DMS153 treated with DMSO at 0.1 percent for 48 hours (cell line): ENCODE measurements around the gene HOXA10.

Source experiments
- DNase-seq: peaks from one replicate; lab custom pipeline; 2025; ENCODE audit not compliant: unreplicated experiment; lab: John Stamatoyannopoulos, UW

Gene HOXA10

GRCh38 chr7:27157702-27158431 lies 16.3 kb downstream of the HOXA10 start:
- no peak for DNase-seq

DNA sequence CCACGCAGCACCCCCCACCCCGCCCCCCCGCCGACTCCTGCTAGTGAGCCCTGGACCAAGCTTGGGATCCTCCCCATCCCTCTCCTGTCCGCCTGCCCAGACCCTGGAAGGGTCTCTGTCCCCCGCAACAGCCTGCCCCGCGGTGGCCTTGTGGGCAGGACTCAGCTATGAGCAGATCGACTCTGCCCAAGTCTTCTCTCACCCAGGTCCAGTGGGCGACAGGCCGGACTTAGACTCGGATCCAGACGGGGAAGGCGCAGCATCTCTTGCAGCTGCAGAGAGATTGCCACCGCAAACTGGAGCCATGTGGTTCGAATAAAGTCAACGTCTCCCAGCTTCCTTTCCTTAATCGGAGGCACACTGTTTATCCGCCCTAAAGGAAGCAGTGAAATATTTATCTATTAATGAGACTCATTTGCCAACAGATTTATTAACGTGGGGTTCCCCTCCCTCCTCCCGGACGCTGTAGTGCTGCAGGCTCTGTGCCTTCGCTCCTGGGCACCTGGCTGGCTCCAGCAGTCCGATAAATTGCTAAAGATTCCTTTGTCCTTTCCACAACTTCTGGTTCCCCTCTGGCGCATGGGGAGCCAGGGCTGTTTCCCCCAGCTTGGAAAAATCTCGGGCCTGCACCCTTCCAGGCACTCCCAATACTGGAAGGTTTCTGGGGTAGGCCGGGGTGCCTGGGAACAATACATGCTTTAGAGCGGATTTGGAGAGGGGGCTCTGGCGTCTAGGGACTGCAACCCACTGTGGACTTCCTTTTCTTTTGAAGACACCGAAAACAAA lies 17.0 kb downstream of the HOXA10 start:
- no peak for DNase-seq

- no peak for DNase-seq
Measured at GRCh38 chr7:27156508-27156898, 17.6 kb downstream of the HOXA10 start, which contains the start of gene HOXA7. Gene HOXA7 (minus strand): TSS chr7:27156675. CDS start chr7:27156545, 130 bp downstream.

DNA sequence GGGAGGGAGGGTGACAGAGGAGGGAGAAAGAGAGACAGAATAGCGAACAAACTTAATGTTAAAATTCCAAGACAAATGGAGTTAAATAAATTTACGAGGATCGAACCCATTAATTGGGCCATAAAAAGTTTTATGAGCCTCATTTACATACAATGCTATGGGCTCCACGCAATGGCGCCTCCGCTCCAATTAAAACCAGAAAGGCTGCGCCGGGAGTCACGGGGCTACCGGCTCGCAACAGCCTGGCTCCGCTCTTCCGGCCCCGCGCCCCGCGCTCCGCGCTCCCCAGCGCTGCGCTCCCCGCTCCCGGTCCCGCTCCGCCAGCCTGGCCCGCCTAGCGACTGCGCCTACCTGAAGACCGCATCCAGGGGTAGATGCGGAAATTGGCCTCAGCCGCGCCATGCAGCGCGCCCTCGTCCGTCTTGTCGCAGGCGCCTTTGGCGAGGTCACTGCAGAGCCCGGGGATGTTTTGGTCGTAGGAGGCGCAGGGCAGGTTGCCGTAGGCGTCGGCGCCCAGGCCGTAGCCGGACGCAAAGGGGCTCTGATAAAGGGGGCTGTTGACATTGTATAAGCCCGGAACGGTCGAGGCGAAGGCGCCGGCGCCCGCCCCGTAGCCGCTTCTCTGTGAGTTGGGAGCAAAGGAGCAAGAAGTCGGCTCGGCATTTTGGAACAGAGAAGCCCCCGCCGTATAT lies 18.2 kb downstream of the HOXA10 start:
- DNase-seq, result no peak

- DNase-seq, result peak; percentile 30
Measured at GRCh38 chr7:27154901-27155815, 19.0 kb downstream of the HOXA10 start.

DNA sequence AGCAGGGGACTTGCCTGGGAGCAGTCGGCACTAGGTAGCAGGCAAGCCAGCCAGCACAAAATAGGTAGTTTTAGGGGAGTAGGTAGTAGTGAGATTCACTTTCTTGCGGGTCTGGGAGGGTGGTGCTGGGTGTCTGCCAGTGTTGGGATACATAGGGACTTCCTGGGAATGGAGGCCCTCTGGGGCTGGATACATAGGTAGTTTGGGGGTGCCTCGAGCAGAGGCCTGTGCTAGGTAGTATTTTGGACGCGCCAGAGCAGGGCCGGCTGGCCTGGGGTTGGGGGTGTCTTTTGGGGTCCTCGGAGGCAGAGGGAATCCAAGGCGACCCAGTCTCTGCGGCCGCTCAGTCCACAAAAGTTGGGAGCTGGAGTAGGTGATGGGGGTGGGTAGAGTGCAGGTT lies 19.8 kb downstream of the HOXA10 start:
- no peak for DNase-seq

- DNase-seq, result no peak
Measured at GRCh38 chr7:27153526-27153925, 20.6 kb downstream of the HOXA10 start.

GRCh38 chr7:27152816-27153442 lies 21.2 kb downstream of the HOXA10 start:
- DNase-seq, result no peak

GRCh38 chr7:27151931-27152815 lies 21.9 kb downstream of the HOXA10 start, which contains the start of gene HOXA3:
Gene HOXA3 (minus strand): TSS chr7:27152583. CDS start chr7:27110640, 41,943 bp downstream.
- no peak for DNase-seq

DNA sequence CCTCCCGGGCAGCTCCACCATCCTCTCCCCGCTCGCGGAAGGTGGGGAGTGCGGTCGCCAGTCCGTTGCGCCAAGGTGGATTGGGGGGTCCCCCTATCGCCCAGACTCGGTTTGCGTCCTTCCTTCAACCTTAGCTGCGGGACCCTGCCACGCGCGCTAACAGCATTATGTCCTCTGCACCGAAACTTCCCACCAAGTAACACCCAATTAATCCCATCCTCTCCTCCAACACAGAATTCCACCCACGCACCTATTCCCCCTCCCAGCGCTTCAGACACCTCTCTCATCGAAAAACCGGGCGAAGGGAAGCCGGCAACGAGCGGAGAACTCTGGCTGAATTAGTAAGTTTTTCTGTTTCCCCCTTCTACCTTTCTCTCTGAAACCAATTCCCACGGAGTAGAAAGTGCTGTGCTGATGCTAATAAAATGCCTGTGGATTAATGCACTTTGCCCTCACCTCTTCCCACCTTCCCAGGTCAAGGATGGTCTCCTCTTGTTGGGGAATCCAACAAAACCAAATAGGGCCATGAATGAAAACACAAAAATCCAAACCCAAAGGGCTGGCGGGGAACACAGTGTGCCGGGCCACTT lies 22.7 kb downstream of the HOXA10 start:
- DNase-seq, result no peak

DNA sequence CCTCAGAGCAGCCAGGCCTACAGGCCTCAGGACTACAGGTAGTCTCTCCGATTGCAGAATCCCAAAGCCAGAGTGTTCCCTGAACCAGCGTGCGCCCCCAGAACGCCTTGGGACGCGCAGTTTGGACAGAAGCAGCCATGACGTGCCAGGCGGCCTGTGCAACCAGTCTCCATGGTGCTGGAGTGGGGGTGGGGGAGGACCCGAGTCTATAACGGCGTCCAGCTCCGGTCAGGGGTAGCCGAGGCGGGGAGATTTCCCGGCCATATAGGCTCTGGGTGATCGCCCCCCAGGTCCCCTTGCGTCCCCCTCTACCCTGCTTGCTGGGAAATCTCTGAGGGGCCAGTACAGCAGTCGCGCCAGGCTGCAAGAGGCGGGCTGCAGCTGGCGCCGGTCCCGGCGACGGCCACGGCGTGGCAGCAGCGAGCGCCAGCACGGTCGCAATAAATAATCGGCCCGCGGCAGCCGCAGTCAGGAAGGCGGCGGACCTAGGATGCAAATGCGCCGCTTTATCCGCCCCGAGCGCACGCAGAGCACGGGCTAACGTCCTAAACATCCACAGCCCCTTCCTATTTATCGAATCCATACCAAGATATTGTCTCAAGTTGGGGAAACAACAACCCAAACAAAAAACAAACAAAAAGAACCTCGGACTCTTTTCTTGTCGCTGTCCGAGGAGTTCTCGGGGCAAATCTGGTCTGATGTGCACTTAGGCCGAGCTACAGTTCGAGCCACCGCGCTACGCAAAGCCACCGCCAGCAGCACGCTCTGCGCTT lies 23.4 kb downstream of the HOXA10 start:
- peak; percentile 88 for DNase-seq

DNA sequence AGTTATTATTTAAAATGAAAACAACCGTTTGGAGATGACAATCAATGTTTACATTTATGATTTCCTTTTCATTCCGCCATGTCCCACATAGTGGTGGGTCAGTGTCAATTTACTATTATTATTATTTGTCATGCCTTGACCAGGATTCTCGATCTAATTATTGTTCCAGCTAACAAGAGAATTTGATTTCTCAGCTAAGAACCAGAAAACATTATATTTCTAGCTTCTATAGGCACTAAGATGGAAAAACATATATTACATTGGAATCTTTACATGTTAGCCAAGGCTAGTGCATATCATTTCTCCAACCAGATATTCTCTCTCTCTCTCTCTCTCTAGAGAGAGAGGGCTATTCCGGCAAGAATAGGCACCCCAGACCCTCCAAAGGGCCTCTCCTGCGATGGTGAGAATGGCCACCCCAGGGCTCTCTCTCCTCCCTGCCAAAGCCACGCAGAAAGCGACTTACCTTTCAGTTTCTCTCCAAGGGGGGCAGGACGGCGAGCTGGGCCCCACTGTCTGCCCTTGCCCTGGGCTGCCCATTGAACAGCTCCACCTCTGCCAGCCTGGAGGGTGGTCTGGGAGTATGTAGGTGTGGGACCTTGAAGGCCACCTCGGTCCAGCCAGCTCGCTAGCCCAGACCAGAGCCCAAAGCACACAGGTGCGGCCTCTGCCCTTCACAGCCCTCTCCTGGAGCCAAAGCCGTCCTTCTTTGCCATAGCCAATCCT lies 24.1 kb downstream of the HOXA10 start:
- no peak for DNase-seq

GRCh38 chr7:27148756-27149641 lies 25.1 kb downstream of the HOXA10 start:
- no peak for DNase-seq

- DNase-seq, result peak; percentile 68
Measured at GRCh38 chr7:27148031-27148755, 25.9 kb downstream of the HOXA10 start.

- DNase-seq, result peak; percentile 85
Measured at GRCh38 chr7:27147199-27148030, 26.7 kb downstream of the HOXA10 start, which contains the start of gene HOXA6. Gene HOXA6 (minus strand): TSS chr7:27147774. CDS start chr7:27147749, 25 bp downstream.
